Keratinocyte (primary cell): ENCODE data around the gene ZFP90.

Experiments
- EZH2 ChIP-seq: IDR thresholded peaks from one replicate; pipeline ENCODE4 v1.6.1; 2012; ENCODE audit warnings: inconsistent platforms, mild to moderate bottlenecking, low read length, moderate library complexity
- TF ChIP-seq, protein P1 (sequence below), 3 experiments: IDR thresholded peaks in 1 of 3; conservative IDR thresholded peaks in 1 of 3; optimal IDR thresholded peaks in 1 of 3; 2 replicates in 2 of 3; 3 replicates in 1 of 3; pipeline versions ENCODE3 to v1.5.1; 2011; ENCODE audit warnings: low read length in 3 of 3, mild to moderate bottlenecking in 3 of 3, moderate library complexity in 2 of 3, control low read depth in 1 of 3, inconsistent platforms in 1 of 3; ENCODE audit not compliant: insufficient read depth in 2 of 3; ENCODE audit errors: extremely low read depth in 1 of 3

DNA sequence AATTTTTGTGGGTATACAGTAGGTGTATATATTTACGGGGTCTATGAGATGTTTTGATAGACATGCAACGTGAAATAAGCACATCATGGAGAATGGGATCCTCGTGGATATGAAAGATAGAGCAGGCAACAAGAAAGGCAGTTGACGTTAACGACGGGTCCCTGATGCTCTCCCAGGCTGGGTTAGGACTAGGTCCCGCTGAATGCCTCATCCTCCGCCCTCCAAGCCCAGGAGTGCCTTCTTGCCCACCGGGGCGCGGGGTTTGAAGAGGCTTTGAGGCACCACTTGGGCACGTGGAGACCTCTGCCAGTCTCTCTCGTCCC is 9.5 kb upstream of the ZFP90 start:
- TF ChIP-seq, protein P1, sequence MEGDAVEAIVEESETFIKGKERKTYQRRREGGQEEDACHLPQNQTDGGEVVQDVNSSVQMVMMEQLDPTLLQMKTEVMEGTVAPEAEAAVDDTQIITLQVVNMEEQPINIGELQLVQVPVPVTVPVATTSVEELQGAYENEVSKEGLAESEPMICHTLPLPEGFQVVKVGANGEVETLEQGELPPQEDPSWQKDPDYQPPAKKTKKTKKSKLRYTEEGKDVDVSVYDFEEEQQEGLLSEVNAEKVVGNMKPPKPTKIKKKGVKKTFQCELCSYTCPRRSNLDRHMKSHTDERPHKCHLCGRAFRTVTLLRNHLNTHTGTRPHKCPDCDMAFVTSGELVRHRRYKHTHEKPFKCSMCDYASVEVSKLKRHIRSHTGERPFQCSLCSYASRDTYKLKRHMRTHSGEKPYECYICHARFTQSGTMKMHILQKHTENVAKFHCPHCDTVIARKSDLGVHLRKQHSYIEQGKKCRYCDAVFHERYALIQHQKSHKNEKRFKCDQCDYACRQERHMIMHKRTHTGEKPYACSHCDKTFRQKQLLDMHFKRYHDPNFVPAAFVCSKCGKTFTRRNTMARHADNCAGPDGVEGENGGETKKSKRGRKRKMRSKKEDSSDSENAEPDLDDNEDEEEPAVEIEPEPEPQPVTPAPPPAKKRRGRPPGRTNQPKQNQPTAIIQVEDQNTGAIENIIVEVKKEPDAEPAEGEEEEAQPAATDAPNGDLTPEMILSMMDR (optimal IDR thresholded peaks at IDR 0.05 in 1 of 3, IDR thresholded peaks at IDR 0.05 in 1 of 3, conservative IDR thresholded peaks at IDR 0.05 in 1 of 3; ENCODE audit: extremely low read depth in 1 of 3, insufficient read depth in 2 of 3, low read length in 3 of 3), result no peak
- TF ChIP-seq EZH2, result no peak
